Liver (tissue), 9 donors: ENCODE measurements around the gene STK17B. TPM values are rescaled to one million over a fixed set of nuclear protein-coding genes. Genes with fewer than 3 reads are reported as not detected.

Experiments used
- DNase-seq: peaks from one replicate; pipeline ENCODE4 v3.0.0-alpha.2; 2017; ENCODE audit warnings: low spot score
- H3K27ac ChIP-seq, 2 donors: one replicate each; pipeline ENCODE4 v1.7.0; 2013; ENCODE audit warnings: inconsistent platforms in 2 of 2, low read length in 2 of 2, control low read depth in 1 of 2, low read depth in 1 of 2, mild to moderate bottlenecking in 1 of 2
- H3K27me3 ChIP-seq, 4 donors: one replicate each; pipeline versions ENCODE4 v1.6.1 to v1.7.0; 2013; ENCODE audit warnings: low read length in 3 of 4, inconsistent platforms in 1 of 4, mild to moderate bottlenecking in 1 of 4, moderate library complexity in 1 of 4; ENCODE audit not compliant: control insufficient read depth in 4 of 4, insufficient read depth in 4 of 4
- H3K36me3 ChIP-seq, 4 donors: one replicate each; pipeline versions ENCODE4 v1.6.1 to v1.7.0; 2013; ENCODE audit warnings: low read length in 3 of 4, mild to moderate bottlenecking in 3 of 4, low read depth in 1 of 4, moderate library complexity in 1 of 4; ENCODE audit not compliant: control insufficient read depth in 4 of 4, insufficient read depth in 3 of 4
- H3K4me1 ChIP-seq, 4 donors: one replicate each; pipeline versions ENCODE4 v1.6.1 to v1.7.0; 2013; ENCODE audit warnings: low read length in 3 of 4, mild to moderate bottlenecking in 3 of 4, moderate library complexity in 1 of 4; ENCODE audit not compliant: control insufficient read depth in 4 of 4, insufficient read depth in 4 of 4
- H3K4me3 ChIP-seq, 3 donors: one replicate each; pipeline versions ENCODE4 v1.6.1 to v1.7.0; 2013; ENCODE audit warnings: low read length in 3 of 3, control low read depth in 1 of 3, low read depth in 1 of 3, mild to moderate bottlenecking in 1 of 3
- H3K9ac ChIP-seq, 2 donors: one replicate each; pipeline ENCODE4 v1.7.0; 2013; ENCODE audit warnings: low read length in 2 of 2, mild to moderate bottlenecking in 2 of 2, moderate library complexity in 2 of 2, control low read depth in 1 of 2, low read depth in 1 of 2
- H3K9me3 ChIP-seq, 4 donors: one replicate each; pipeline versions ENCODE4 v1.6.1 to v1.7.0; 2013; ENCODE audit warnings: low read length in 3 of 4; ENCODE audit not compliant: control insufficient read depth in 4 of 4
- FOXA1 ChIP-seq: IDR thresholded peaks from 2 replicates; pipeline ENCODE4 v1.6.1; 2016; ENCODE audit warnings: antibody characterized with exemption
- FOXA2 ChIP-seq: IDR thresholded peaks from 2 replicates; pipeline ENCODE4 v1.6.1; 2016; ENCODE audit warnings: antibody characterized with exemption
- HNF4G ChIP-seq: IDR thresholded peaks from 2 replicates; pipeline ENCODE4 v1.6.1; 2016; ENCODE audit warnings: antibody characterized with exemption
- JUND ChIP-seq, 2 donors: IDR thresholded peaks; 2 replicates each; pipeline ENCODE4 v1.6.1; 2016; ENCODE audit warnings: antibody characterized with exemption in 2 of 2
- NR2F2 ChIP-seq: IDR thresholded peaks from 2 replicates; pipeline ENCODE4 v1.6.1; 2016; ENCODE audit warnings: antibody characterized with exemption
- RAD21 ChIP-seq, 2 donors: IDR thresholded peaks; 2 replicates each; pipeline ENCODE4 v1.6.1; 2016; ENCODE audit warnings: antibody characterized with exemption in 2 of 2, mild to moderate bottlenecking in 2 of 2
- RXRA ChIP-seq, 2 donors: IDR thresholded peaks; 2 replicates each; pipeline ENCODE4 v1.6.1; 2017 to 2018; ENCODE audit warnings: antibody characterized with exemption in 2 of 2, mild to moderate bottlenecking in 1 of 2
- SP1 ChIP-seq: IDR thresholded peaks from 2 replicates; pipeline ENCODE4 v1.6.1; 2018; ENCODE audit warnings: antibody characterized with exemption, mild to moderate bottlenecking
- WGBS: extraction: QIAGEN DNeasy Blood & Tissue Kit; methylation state at CpG from one replicate; pipeline ENCODE4 v1.1.7; 2013; 5-methylcytosine and 5-hydroxymethylcytosine counted together
- polyA plus RNA-seq, 2 donors: library from polyadenylated mRNA; stranded (reverse) in 1 of 2; unstranded in 1 of 2; fragments of 200-250 nt in 1 of 2; fragments of >200 nt in 1 of 2; fragmentation: Nextera tagmentation in 1 of 2; extraction: Ambion mirVana in 1 of 2; gene quantifications; one replicate each; pipeline versions ENCODE4 v1.2.1 to v1.2.3, GENCODE V29; 2013 to 2015
- total RNA-seq, 2 donors: library from RNA; depleted of rRNA; stranded (reverse); fragments of >200 nt; gene quantifications; one replicate each; pipeline ENCODE4 v1.2.3, GENCODE V29; 2014
- TF ChIP-seq, protein P1 (sequence below): IDR thresholded peaks from 2 replicates; pipeline ENCODE4 v1.6.1; 2016; ENCODE audit warnings: antibody characterized with exemption
- TF ChIP-seq, protein P2 (sequence below): fragments of 150-350 bp; IDR thresholded peaks from 2 replicates; pipeline ENCODE4 v1.5.1; 2017; ENCODE audit warnings: improper control_type of control experiment, low read depth, low read length; ENCODE audit not compliant: missing input control
- TF ChIP-seq, protein P3 (sequence below): IDR thresholded peaks from 2 replicates; pipeline ENCODE4 v1.6.1; 2016; ENCODE audit warnings: antibody characterized with exemption
- donor health status: healthy.
- donor health status: healthy.
- donor health status: healthy.
- donor health status: healthy.
- donor health status: healthy.

The STK17B gene
- total and polyA plus RNA-seq, 4 donors: 1.0 to 21.8 (median 4.6) TPM

DNA sequence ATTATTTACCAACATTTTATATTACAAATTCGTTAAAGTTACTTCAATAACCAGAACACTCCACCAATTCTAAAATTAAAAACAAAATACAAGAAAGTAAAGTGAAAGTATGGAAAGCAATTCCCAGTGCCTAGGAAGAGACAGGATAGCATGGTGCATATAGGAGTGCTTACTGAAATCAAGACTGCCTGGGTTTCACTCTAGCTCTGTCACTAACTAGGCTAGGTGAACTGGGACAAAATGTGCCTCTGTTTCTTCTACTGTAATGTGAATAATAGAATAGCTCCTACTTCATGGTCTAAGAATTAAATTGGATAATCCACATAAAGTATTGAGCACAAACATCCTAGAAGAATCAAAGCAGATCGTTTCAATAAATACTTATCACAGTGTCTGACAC lies 22.6 kb downstream of the STK17B start (continued):
- TF ChIP-seq FOXA1 (no peak), FOXA2 (no peak), NR2F2 (no peak), SP1 (no peak)
- TF ChIP-seq, protein P1, sequence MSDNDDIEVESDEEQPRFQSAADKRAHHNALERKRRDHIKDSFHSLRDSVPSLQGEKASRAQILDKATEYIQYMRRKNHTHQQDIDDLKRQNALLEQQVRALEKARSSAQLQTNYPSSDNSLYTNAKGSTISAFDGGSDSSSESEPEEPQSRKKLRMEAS: no peak

DNA sequence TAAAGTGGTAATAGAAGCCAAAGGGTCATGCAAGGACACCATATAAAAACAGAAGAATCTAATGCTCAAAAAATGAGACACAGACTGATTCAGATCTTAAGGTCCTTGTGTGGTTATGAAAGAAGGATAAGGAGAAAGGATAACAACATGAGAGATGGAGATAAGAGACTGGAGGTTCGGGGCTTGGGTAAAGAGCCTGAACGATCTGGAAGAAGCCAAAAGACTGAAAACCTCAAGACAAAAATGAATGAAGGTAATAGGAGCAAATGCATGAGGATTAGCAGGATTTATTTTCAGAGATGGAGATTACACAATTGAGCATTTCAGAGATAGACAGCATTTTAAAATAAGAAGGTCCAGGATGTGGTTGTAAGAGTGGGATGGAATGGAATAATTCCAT lies 26.1 kb downstream of the STK17B start:
- TF ChIP-seq FOXA1 (no peak), RXRA (IDR thresholded peaks at IDR 0.05) (no peak), RAD21 (IDR thresholded peaks at IDR 0.05) (no peak), JUND (IDR thresholded peaks at IDR 0.05) (no peak), SP1 (no peak)
- TF ChIP-seq, protein P2, sequence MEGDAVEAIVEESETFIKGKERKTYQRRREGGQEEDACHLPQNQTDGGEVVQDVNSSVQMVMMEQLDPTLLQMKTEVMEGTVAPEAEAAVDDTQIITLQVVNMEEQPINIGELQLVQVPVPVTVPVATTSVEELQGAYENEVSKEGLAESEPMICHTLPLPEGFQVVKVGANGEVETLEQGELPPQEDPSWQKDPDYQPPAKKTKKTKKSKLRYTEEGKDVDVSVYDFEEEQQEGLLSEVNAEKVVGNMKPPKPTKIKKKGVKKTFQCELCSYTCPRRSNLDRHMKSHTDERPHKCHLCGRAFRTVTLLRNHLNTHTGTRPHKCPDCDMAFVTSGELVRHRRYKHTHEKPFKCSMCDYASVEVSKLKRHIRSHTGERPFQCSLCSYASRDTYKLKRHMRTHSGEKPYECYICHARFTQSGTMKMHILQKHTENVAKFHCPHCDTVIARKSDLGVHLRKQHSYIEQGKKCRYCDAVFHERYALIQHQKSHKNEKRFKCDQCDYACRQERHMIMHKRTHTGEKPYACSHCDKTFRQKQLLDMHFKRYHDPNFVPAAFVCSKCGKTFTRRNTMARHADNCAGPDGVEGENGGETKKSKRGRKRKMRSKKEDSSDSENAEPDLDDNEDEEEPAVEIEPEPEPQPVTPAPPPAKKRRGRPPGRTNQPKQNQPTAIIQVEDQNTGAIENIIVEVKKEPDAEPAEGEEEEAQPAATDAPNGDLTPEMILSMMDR: no peak
- TF ChIP-seq, protein P3, sequence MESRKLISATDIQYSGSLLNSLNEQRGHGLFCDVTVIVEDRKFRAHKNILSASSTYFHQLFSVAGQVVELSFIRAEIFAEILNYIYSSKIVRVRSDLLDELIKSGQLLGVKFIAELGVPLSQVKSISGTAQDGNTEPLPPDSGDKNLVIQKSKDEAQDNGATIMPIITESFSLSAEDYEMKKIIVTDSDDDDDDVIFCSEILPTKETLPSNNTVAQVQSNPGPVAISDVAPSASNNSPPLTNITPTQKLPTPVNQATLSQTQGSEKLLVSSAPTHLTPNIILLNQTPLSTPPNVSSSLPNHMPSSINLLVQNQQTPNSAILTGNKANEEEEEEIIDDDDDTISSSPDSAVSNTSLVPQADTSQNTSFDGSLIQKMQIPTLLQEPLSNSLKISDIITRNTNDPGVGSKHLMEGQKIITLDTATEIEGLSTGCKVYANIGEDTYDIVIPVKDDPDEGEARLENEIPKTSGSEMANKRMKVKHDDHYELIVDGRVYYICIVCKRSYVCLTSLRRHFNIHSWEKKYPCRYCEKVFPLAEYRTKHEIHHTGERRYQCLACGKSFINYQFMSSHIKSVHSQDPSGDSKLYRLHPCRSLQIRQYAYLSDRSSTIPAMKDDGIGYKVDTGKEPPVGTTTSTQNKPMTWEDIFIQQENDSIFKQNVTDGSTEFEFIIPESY: no peak
- Histone ChIP-seq H3K27ac (no peak overlapping the region), H3K4me3 (no peak overlapping the region), H3K9ac (no peak overlapping the region), H3K9me3 (no peaks in the 10 kb centered on the region), H3K4me1 (no peaks in the 10 kb centered on the region), H3K27me3 (no peaks in the 10 kb centered on the region), H3K36me3 (peaks cover 0 to 5% (median under 1%) of the 10 kb centered on the region in 4 donors)
- WGBS: 94% methylated on average over 2 of the region's 2 CpGs
- DNase-seq: no peak

DNA sequence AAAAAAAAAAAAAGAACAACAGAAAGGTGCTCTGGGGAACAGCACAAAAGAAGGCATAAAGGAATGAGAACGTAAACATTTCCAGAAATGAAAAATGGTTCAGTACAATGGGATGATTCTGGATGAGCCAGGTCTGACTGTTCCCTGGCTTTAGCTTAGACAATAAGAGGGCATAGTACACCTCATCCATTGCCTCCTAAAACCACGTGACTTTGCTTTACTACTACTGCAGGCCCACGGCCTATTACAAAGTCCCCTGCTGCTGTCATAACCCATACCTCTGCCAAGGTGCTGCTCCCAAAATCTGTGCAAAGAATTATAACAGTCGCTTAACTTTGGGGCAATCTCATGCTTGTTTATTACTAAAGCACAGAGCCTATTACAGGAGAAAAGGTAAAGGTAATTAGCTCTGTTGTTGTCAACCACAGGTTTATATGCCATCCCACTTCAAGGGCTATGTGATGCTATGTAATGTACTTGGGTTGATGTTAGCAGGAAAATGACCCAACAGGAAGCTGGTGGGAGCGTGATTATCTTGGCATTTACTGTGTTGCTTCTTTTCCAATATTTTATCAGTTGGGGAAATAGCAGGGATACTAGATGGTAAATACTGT lies 26.8 kb downstream of the STK17B start:
- DNase-seq: no peak
- no peak overlapping the region for H3K4me3 ChIP-seq
- no peaks in the 10 kb centered on the region for H3K9me3 ChIP-seq
- H3K27me3 ChIP-seq: no peaks in the 10 kb centered on the region
- TF ChIP-seq RAD21 (IDR thresholded peaks at IDR 0.05): no peak
- H3K27ac ChIP-seq: no peak overlapping the region
- peaks cover 0 to 5% (median under 1%) of the 10 kb centered on the region in 4 donors for H3K36me3 ChIP-seq
- 88% methylated on average over 5 of the region's 5 CpGs for WGBS
- H3K9ac ChIP-seq: no peak overlapping the region
- no peaks in the 10 kb centered on the region for H3K4me1 ChIP-seq

DNA sequence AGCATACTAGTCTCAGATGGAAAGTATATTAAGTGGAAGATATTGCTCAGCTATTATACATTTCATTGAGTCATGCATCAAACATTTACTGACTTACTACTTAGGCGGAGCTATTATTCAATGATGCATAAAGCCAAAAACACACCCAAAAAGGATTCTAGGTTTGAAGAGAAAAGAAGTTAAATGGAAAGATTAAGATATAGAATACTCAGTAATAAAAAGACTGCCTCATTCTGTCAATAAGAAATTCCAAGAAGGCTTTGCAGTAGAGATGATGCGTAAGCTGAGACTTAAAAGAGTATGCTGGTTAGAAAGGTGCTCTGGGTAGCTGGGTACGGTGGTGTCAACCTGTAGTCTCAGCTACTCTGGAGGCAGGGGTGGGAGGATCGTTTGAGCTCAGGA lies 27.6 kb downstream of the STK17B start:
- H3K4me1 ChIP-seq: no peaks in the 10 kb centered on the region
- H3K9me3 ChIP-seq: no peaks in the 10 kb centered on the region
- no peaks in the 10 kb centered on the region for H3K27me3 ChIP-seq
- TF ChIP-seq, protein P3: no peak
- TF ChIP-seq RXRA (IDR thresholded peaks at IDR 0.05) (no peak), HNF4G (no peak)
- no peak overlapping the region for H3K4me3 ChIP-seq
- no peak overlapping the region for H3K27ac ChIP-seq
- no peak overlapping the region for H3K9ac ChIP-seq
- H3K36me3 ChIP-seq: peaks cover 0 to 5% (median under 1%) of the 10 kb centered on the region in 4 donors
- no peak for DNase-seq
- WGBS: 95% methylated on average over 4 of the region's 4 CpGs
